Raji (cell line): ENCODE data around the gene LAMA2.

Experiments used
- POLR2A ChIP-seq: IDR thresholded peaks from 2 replicates; pipeline ENCODE4 v1.6.1; 2011; ENCODE audit warnings: low read depth, low read length, control low read depth; ENCODE audit not compliant: insufficient read depth

The LAMA2 gene

GRCh38 chr6:129140526-129140925, 257.6 kb downstream of the LAMA2 start:
- no peak for TF ChIP-seq POLR2A

DNA sequence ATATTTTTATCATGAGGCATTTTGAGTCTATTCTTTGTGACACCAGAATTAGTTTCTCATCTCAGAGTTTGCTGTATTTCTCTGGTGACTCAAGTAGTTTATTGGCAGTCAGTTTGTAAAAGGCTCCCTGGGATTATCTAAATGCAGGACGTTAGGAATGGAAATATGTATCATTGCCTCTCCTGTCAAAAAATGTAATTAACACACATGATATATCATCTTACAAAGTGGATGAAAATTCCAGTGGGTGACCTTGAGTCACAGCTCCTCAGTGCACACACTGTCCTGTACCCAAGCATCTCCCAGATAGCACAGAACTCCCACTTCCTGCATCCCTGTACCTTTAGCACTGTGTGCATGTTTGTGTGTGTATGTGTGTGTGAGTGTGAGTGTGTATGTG, 258.6 kb downstream of the LAMA2 start:
- no peak for TF ChIP-seq POLR2A

DNA sequence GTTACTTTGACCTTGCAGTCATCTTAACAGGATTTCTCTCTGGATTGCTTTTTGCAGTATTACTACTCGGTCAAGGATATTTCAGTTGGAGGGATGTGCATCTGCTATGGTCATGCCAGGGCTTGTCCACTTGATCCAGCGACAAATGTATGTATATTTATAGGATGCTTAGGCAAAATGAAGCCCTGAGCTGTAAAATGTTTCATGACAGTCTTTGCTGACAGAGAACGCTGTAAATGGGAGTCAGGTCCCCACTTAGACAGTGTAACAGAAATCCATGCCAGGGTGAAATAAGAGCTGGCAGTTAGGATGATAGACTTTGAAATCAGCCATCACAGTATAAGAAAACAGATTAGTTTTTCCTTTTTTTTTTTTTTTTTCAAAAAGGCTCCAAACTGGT, 264.0 kb downstream of the LAMA2 start:
- no peak for TF ChIP-seq POLR2A

DNA sequence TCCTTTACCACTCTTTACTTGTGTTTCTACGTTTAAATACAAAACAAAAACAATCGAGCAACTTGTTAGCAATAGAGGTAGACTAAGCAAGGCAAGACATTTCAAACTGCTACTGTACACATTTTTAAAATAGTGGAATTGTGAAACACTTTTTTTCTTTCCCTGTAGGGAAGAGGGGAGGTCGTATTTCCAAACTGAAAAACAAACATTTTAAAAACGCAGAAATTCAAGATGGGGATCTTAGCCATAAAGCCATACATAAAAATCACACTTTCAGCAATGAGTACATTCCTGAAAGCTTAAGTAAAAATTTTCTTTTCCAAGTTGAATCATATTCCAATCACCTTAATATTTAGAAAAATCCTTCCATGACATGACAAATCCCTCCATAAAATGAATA, 267.6 kb downstream of the LAMA2 start:
- no peak for TF ChIP-seq POLR2A

DNA sequence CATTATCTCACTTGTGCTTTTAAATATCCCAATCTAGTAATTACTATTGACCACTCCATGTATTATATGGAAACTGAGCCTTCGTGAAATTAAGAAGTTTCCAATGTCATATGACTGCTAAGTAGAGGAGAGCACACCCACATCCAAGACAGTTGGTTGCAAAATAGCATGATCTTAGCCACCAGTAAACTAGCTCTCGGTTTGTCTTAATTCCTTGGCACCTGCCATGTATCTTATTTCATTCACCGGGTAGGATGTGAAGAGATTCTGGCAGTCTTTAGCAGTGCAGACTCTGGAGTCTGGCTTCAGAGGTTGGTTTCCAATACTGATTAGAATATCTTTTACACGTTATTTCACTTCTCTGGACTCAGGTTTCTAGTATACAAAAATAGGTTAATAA, 270.3 kb downstream of the LAMA2 start:
- TF ChIP-seq POLR2A, result no peak

- TF ChIP-seq POLR2A, result no peak
Measured at GRCh38 chr6:129162605-129163004, 279.7 kb downstream of the LAMA2 start.

DNA sequence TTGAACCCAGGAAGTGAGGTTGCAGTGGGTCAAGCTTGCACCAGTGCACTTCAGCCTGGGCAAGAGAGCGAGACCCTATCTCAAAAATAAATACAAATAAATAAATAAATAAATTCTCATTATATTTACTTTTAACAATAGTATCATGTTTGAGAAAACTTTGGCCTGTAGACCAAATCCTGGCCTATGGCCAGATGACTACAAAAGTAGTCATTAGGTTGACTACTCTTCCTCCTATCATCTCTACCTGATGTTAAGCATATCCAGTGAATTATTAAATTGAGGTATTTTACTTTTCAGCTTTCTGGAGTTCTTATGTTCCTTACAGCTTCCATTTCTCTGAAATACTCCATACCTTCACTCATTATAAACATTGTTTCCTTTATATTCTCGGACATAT, 280.6 kb downstream of the LAMA2 start:
- no peak for TF ChIP-seq POLR2A

- no peak for TF ChIP-seq POLR2A
Measured at GRCh38 chr6:129164032-129164431, 281.1 kb downstream of the LAMA2 start.

DNA sequence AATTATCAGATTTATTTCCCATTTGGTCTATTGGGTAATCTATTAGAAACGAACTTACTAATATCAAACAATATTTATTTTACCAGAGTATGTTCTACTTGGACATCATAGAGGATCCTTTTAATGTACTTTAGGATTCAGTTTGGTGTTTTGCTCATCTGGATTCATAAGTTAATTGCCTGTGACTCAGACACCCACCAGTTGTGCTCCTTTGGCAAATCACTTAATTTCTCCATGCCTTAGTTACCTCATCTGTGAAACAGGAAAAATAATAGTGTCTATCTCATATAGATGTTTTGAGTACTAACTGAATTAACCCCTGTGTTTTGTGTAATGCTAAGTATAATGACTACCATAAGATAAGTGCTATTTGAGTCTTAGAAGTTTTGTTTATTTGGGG, 292.1 kb downstream of the LAMA2 start:
- no peak for TF ChIP-seq POLR2A

- no peak for TF ChIP-seq POLR2A
Measured at GRCh38 chr6:129177801-129178200, 294.9 kb downstream of the LAMA2 start.

- no peak for TF ChIP-seq POLR2A
Measured at GRCh38 chr6:129179283-129179682, 296.3 kb downstream of the LAMA2 start.

GRCh38 chr6:129181001-129181400, 298.1 kb downstream of the LAMA2 start:
- no peak for TF ChIP-seq POLR2A

GRCh38 chr6:129183187-129183591, 300.3 kb downstream of the LAMA2 start:
- no peak for TF ChIP-seq POLR2A

DNA sequence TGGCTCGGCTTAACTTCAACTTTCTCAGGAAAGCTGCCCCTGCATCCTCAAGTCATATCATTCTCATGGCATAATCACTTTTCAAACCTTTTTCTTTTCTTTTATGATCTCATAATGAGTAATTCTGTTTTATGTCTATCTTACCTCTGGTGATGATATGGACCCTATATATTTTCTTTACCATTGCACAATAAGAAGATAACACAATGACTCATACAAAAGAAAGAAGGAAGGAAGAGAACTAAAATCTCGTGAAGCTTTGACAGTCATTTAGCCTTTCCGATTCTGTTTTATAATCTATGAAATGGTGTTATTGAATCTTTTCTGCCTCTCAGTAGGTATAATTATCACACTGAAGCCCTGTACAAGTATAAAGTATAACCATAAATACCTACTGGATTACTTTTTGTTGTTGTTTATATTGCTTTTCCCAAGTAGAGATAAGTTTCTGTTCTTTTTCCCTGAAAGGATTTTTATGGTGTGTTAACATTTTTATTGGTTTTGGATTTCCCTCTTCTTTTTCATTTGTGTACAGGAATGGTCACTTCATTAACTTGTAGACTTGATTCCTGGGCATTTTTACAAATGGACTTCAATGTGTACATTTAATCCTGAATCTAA, 300.9 kb downstream of the LAMA2 start:
- no peak for TF ChIP-seq POLR2A

DNA sequence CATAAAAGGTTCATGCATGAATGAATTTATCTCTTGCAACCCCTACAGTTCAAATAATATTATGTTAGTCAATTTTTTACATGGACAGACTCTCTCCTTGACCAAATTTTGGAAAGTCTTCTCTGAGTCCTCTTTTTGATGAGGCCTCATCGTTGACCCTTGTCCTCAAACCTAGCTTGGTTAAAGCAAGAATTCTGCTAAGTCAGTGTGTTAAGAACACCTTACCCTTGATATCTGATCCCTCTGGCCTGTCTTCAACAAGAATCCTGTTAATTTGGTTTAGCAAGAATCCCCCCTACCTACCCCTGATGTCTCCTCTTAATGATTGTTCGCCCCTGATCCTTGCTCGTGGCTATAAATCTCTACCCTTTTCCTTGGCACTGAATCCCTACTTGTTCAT, 301.4 kb downstream of the LAMA2 start:
- no peak for TF ChIP-seq POLR2A

GRCh38 chr6:129184808-129185366, 301.9 kb downstream of the LAMA2 start:
- no peak for TF ChIP-seq POLR2A

DNA sequence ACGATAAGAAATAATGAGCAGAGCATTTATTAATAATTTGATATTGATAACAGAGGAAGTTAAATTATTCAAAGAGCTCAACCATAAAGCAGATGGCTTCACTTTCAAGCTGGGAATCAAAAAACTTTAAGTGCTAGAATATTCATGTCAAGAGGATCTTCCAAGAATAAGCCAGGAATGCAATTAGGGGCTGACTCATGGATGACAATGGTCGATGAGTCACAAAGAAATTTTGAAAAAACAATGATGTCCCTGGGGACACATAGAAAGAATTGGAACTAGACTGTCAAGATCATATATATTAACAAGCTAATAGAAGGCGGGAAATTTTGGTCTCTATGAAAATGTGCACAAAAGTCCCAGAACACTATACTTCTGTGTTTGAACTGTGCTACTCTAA, 304.1 kb downstream of the LAMA2 start:
- TF ChIP-seq POLR2A, result no peak
